Ovary (tissue), 9 donors: Measurements from ENCODE around the gene ANTXR1. TPM values are rescaled to one million over a fixed set of nuclear protein-coding genes. Genes with fewer than 3 reads are reported as not detected.

ENCODE experiments used
- DNase-seq, 5 donors: peaks; one replicate each; pipeline ENCODE4 v3.0.0-alpha.2; 2019 to 2020
- H3K27ac ChIP-seq, 2 donors: fragments of 200-600 bp; one replicate each; pipeline versions ENCODE4 v1.5.1 to v1.8.0; 2019 to 2022
- H3K27me3 ChIP-seq: fragments of 200-600 bp; one replicate; pipeline ENCODE4 v1.8.0; 2022
- H3K36me3 ChIP-seq: fragments of 200-600 bp; sonication (generic); one replicate; pipeline ENCODE4 v1.5.1; 2019
- H3K4me1 ChIP-seq: one replicate; pipeline ENCODE4 v1.8.1; 2013; ENCODE audit warnings: mild to moderate bottlenecking, moderate library complexity; ENCODE audit not compliant: insufficient read depth
- H3K4me3 ChIP-seq: fragments of 200-600 bp; sonication (generic); one replicate; pipeline ENCODE4 v1.5.1; 2017
- H3K9me3 ChIP-seq, 2 donors: fragments of 200-600 bp in 1 of 2; sonication (generic) in 1 of 2; one replicate each; pipeline versions ENCODE4 v1.5.1 to v1.8.1; 2013 to 2019; ENCODE audit warnings: mild to moderate bottlenecking in 1 of 2, moderate library complexity in 1 of 2
- EP300 ChIP-seq: sonication (generic); formaldehyde crosslinking; IDR thresholded peaks from one replicate; pipeline ENCODE4 v1.6.1; 2017; ENCODE audit warnings: antibody characterized with exemption
- POLR2A ChIP-seq: fragments of 450-650 bp; IDR thresholded peaks from one replicate; pipeline ENCODE4 v1.6.1; 2017; ENCODE audit warnings: antibody characterized with exemption, mild to moderate bottlenecking, moderate library complexity
- WGBS, 3 donors: extraction: QIAGEN DNeasy Blood & Tissue Kit in 1 of 3; methylation state at CpG; one replicate each; pipeline versions ENCODE4 v1.1.5 to v1.1.7; 2013 to 2017; 5-methylcytosine and 5-hydroxymethylcytosine counted together
- intact Hi-C, 4 donors: fragments of 100-400 bp; cut with DNase I; formaldehyde crosslinking; loops; one replicate each; pipeline versions ENCODE4 v1.11.0 to v1.15.1; 2022 to 2023
- polyA plus RNA-seq, 2 donors: library from polyadenylated mRNA; stranded (reverse); fragments of 200-250 nt in 1 of 2; fragments of 350-450 nt in 1 of 2; fragmentation: Illumina TruSeq in 1 of 2; extraction: RNeasy Lipid Tissue Mini Kit (QIAGEN cat#74804) in 1 of 2; gene quantifications; one replicate each; pipeline ENCODE4 v1.2.3, GENCODE V29; 2013 to 2014
- total RNA-seq, 7 donors: library from RNA; depleted of rRNA in 2 of 7; stranded (reverse); fragments of >200 nt in 2 of 7; fragmentation: NEBNext Ultra II Directional in 3 of 7; extraction: Animal tissue kit (Norgen Biotek cat#: 25700) in 3 of 7; gene quantifications; one replicate each; pipeline versions ENCODE4 v1.1.0 to v1.2.4, GENCODE V29; 2016 to 2023
- TF ChIP-seq, protein P1 (sequence below), 3 donors: fragments of 450-650 bp in 2 of 3; fragments of 200-600 bp in 1 of 3; IDR thresholded peaks; one replicate each; pipeline versions ENCODE4 v1.5.1 to v1.8.0; 2016 to 2022; ENCODE audit warnings: antibody characterized with exemption in 3 of 3, mild to moderate bottlenecking in 1 of 3
- donor health status: DM: no; HTN: no; CAD: no; lungs with moderate emphysema.
- donor health status: DM: no; HTN: no; CAD: no.
- donor health status: Bipolar disorder and iron deficiency.
- donor health status: DM: yes; HTN: yes; CAD: no.
- donor health status: DM: no; HTN: no; CAD: no.
- donor health status: DM: yes; HTN: yes; CAD: no.

The ANTXR1 gene
- total and polyA plus RNA-seq, 9 donors: 73.0 to 276 (median 152) TPM

DNA sequence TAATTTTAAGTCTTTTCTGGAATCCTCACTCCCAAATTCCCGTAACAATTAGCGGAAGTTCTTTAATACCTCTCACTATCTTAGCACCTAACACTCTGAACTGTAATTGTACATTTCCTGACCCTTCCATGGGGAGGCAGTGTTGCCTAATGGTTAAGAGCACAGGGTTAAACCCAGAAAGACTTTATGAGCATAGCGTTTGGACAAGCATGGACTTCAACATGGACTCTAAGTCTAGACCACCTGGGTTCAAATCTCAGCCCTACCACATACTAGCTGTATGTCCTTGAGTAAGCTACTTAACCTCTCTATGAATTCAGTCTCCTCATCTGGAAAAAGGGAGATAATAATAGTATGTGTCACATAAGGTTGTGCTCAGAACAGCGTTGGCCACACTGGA, 13.0 kb downstream of the ANTXR1 start:
- no peak for DNase-seq
- Histone ChIP-seq H3K36me3 (no peaks in the 10 kb centered on the region), H3K27ac (no peak overlapping the region), H3K4me1 (peaks cover 11% of the 10 kb centered on the region), H3K9me3 (no peaks in the 10 kb centered on the region), H3K27me3 (no peaks in the 10 kb centered on the region), H3K4me3 (no peak overlapping the region)
- intact Hi-C loops: no loop called here
- WGBS, 3 donors: 85 to 88% (median 85%) methylated on average over 4 of the region's 4 CpGs
- TF ChIP-seq EP300: no peak
- TF ChIP-seq, protein P1, sequence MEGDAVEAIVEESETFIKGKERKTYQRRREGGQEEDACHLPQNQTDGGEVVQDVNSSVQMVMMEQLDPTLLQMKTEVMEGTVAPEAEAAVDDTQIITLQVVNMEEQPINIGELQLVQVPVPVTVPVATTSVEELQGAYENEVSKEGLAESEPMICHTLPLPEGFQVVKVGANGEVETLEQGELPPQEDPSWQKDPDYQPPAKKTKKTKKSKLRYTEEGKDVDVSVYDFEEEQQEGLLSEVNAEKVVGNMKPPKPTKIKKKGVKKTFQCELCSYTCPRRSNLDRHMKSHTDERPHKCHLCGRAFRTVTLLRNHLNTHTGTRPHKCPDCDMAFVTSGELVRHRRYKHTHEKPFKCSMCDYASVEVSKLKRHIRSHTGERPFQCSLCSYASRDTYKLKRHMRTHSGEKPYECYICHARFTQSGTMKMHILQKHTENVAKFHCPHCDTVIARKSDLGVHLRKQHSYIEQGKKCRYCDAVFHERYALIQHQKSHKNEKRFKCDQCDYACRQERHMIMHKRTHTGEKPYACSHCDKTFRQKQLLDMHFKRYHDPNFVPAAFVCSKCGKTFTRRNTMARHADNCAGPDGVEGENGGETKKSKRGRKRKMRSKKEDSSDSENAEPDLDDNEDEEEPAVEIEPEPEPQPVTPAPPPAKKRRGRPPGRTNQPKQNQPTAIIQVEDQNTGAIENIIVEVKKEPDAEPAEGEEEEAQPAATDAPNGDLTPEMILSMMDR (IDR thresholded peaks at IDR 0.05): peak in 1 of 3 donors; percentile 16

DNA sequence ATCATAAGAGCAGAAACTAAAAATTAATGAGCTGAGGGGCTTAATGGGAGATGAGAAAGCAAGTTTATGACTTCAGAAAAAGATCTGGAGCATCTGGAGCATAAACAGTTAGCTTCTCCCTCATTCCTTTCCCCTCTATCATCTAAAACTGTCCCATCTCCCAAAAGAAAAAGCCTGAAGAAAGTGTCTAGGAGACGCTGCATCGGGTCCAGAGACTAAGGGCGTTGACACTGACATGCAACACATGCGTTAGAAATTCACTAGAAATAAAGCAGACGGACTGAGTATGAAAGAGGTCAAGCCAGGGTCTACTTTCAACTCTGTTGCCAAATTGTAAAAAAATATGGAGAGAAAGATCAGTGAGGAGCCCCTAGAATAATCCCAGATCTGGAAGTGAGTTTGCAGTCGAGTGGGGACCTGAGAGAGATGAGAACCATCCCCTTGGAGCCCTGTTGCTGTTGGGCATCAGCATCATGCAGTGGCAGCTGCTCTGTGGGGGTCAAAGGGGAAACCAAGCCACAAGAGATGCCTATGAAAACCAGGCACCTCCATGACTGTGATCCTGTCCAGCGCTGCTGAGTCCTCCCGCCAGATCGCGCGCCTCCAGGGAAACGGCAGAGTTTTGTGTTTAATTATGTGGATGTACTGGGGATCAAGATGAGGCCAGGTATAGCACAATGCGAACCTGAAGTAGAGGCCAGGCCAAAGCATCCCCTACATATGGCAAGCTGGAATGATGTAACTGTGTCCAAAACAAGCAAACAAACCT, 13.9 kb downstream of the ANTXR1 start:
- intact Hi-C loops: no loop called here
- Histone ChIP-seq H3K27ac (no peak overlapping the region), H3K27me3 (no peaks in the 10 kb centered on the region), H3K4me3 (no peak overlapping the region), H3K36me3 (no peaks in the 10 kb centered on the region), H3K9me3 (no peaks in the 10 kb centered on the region), H3K4me1 (peaks cover 11% of the 10 kb centered on the region)
- no peak for TF ChIP-seq EP300
- TF ChIP-seq POLR2A: no peak
- TF ChIP-seq, protein P1 (IDR thresholded peaks at IDR 0.05): no peak
- DNase-seq: no peak
- WGBS, 3 donors: 88% methylated on average over 13 of the region's 13 CpGs

GRCh38 chr2:69030800-69031428, 17.9 kb downstream of the ANTXR1 start:
- no peak for DNase-seq
- TF ChIP-seq EP300: no peak
- TF ChIP-seq, protein P1 (IDR thresholded peaks at IDR 0.05): no peak
- no peak for TF ChIP-seq POLR2A
- Histone ChIP-seq H3K9me3 (no peaks in the 10 kb centered on the region), H3K4me3 (no peak overlapping the region), H3K36me3 (no peaks in the 10 kb centered on the region), H3K27me3 (no peaks in the 10 kb centered on the region), H3K4me1 (peaks cover 23% of the 10 kb centered on the region), H3K27ac (no peak overlapping the region)
- intact Hi-C loops: no loop called here
- WGBS, 3 donors: 59 to 78% (median 67%) methylated on average over 6 of the region's 6 CpGs

GRCh38 chr2:69031466-69031865, 18.5 kb downstream of the ANTXR1 start:
- no peaks in the 10 kb centered on the region for H3K27me3 ChIP-seq
- no peak overlapping the region for H3K4me3 ChIP-seq
- H3K27ac ChIP-seq: no peak overlapping the region
- no peak for DNase-seq
- H3K9me3 ChIP-seq: no peaks in the 10 kb centered on the region
- H3K36me3 ChIP-seq: no peaks in the 10 kb centered on the region
- TF ChIP-seq, protein P1 (IDR thresholded peaks at IDR 0.05): no peak
- TF ChIP-seq POLR2A (no peak), EP300 (no peak)
- intact Hi-C loops: no loop called here
- WGBS, 3 donors: 57 to 65% (median 59%) methylated on average over 1 of the region's 1 CpG
- peaks cover 21% of the 10 kb centered on the region for H3K4me1 ChIP-seq
